ENCODE measurements around the gene IRF5.
"Not testable (repeated sequence)": the region's sequence is repeated elsewhere in the genome, so short reads cannot be mapped to it uniquely, and the experiment has no call there.

Gene IRF5

DNA sequence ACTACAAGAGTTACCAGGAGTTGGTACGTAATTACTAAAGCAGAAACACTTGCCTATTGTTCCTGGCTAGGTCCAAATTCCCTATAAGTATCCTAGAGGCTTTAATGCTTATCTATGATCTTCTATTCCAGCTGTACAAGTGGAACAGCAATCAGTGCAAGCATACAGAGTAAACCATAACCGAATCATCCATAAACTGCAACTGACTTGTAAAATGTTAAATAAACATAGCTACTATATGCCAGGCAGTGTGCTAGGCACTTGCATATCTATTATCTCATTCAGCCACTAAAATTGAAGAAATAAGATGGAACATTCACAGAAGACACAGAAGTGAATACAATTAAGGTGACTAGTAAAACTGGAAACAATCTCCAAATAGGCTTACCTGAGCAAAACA is 55.7 kb downstream of the IRF5 start:
- TF ChIP-seq, protein P1, sequence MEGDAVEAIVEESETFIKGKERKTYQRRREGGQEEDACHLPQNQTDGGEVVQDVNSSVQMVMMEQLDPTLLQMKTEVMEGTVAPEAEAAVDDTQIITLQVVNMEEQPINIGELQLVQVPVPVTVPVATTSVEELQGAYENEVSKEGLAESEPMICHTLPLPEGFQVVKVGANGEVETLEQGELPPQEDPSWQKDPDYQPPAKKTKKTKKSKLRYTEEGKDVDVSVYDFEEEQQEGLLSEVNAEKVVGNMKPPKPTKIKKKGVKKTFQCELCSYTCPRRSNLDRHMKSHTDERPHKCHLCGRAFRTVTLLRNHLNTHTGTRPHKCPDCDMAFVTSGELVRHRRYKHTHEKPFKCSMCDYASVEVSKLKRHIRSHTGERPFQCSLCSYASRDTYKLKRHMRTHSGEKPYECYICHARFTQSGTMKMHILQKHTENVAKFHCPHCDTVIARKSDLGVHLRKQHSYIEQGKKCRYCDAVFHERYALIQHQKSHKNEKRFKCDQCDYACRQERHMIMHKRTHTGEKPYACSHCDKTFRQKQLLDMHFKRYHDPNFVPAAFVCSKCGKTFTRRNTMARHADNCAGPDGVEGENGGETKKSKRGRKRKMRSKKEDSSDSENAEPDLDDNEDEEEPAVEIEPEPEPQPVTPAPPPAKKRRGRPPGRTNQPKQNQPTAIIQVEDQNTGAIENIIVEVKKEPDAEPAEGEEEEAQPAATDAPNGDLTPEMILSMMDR (IDR thresholded peaks at IDR 0.05; ENCODE audit: insufficient read depth, low read length, poor library complexity, severe bottlenecking), result no peak
- no peak for DNase-seq (ENCODE audit: extremely low read depth, insufficient read length)
- H3K36me3 ChIP-seq (ENCODE audit: control insufficient read depth, insufficient read depth, low read length), result peaks cover 5% of the 10 kb centered on the region
- H3K4me3 ChIP-seq (replicated peaks; ENCODE audit: low read depth, low read length), result no peak overlapping the region
- H3K27me3 ChIP-seq (replicated peaks; ENCODE audit: control insufficient read depth, insufficient read depth, low read length), result no peaks in the 10 kb centered on the region

DNA sequence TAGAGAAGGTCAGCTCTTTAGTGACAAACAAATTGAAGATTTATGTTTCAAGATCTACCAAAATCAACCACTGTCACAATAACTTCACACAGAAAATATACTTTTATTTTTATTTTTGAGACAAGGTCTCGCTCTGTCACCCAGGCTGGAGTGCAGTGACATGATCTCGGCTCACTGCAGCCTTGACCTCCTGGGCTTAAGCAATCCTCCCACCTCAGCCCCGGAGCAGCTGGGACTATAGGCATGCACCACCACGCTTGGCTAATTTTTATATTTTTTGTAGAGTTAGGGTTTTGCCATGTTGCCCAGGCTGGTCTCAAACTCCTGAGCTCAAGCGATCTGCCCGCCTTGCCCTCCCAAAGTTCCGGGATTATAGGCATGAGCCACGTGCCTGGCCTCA is 56.8 kb downstream of the IRF5 start:
- not testable (repeated sequence) for H3K4me3 ChIP-seq (replicated peaks; ENCODE audit: low read depth, low read length); H3K27me3 ChIP-seq (replicated peaks; ENCODE audit: control insufficient read depth, insufficient read depth, low read length); H3K36me3 ChIP-seq (ENCODE audit: control insufficient read depth, insufficient read depth, low read length); DNase-seq (ENCODE audit: extremely low read depth, insufficient read length)

DNA sequence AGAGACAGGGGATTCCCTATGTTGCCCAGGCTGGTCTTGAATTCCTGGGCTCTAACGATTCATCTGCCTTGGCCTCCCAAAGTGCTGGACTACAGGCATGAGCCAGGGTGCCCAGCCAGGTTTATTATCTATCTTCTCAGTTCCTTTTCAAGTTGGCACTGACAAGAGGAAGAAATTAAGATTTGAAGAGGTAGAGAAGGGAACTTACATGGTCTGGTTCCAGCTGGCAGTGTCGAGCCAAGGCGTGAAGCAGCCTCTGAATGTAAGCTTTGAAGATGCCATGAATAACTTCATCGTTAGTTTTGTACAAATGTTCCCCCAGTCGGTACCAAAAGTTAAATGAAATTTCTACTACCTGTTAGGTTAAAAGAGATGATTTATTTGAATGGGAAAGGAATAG is 59.5 kb downstream of the IRF5 start:
- DNase-seq (ENCODE audit: extremely low read depth, insufficient read length), result no peak
- Histone ChIP-seq H3K4me3 (replicated peaks; ENCODE audit: low read depth, low read length) (no peak overlapping the region), H3K36me3 (ENCODE audit: control insufficient read depth, insufficient read depth, low read length) (peaks cover 9% of the 10 kb centered on the region), H3K27me3 (replicated peaks; ENCODE audit: control insufficient read depth, insufficient read depth, low read length) (no peaks in the 10 kb centered on the region)
- TF ChIP-seq, protein P1 (IDR thresholded peaks at IDR 0.05; ENCODE audit: insufficient read depth, low read length, poor library complexity, severe bottlenecking), result no peak

Data from GM06990 (cell line).